ENCODE measurements around the gene PDPN. TPM values are rescaled to one million over a fixed set of nuclear protein-coding genes. Genes with fewer than 3 reads are reported as not detected.

PDPN gene
- total RNA-seq, 1 donor from 2014 or later, result not detected

- Mint-ChIP-seq H3K4me1 (ENCODE audit: unreplicated experiment) (no peaks in the 10 kb centered on the region), H3K36me3 (ENCODE audit: unreplicated experiment) (no peaks in the 10 kb centered on the region), H3K9me3 (ENCODE audit: unreplicated experiment) (peaks cover 13% of the 10 kb centered on the region), H3K27ac (ENCODE audit: unreplicated experiment) (no peak overlapping the region), H3K27me3 (ENCODE audit: unreplicated experiment) (no peaks in the 10 kb centered on the region), H3K4me3 (ENCODE audit: unreplicated experiment) (no peak overlapping the region)
- no peak for TF ChIP-seq CTCF (IDR thresholded peaks at IDR 0.05)
- DNase-seq (ENCODE audit: extremely low spot score, unreplicated experiment), result no peak
Measured at GRCh38 chr1:13540866-13541265, 42.8 kb upstream of the PDPN start.

GRCh38 chr1:13541435-13542215, 42.0 kb upstream of the PDPN start:
- Mint-ChIP-seq H3K27me3 (ENCODE audit: unreplicated experiment) (no peaks in the 10 kb centered on the region), H3K4me3 (ENCODE audit: unreplicated experiment) (no peak overlapping the region), H3K4me1 (ENCODE audit: unreplicated experiment) (no peaks in the 10 kb centered on the region), H3K27ac (ENCODE audit: unreplicated experiment) (no peak overlapping the region), H3K9me3 (ENCODE audit: unreplicated experiment) (peaks cover 12% of the 10 kb centered on the region), H3K36me3 (ENCODE audit: unreplicated experiment) (no peaks in the 10 kb centered on the region)
- no peak for TF ChIP-seq CTCF (IDR thresholded peaks at IDR 0.05)
- DNase-seq (ENCODE audit: extremely low spot score, unreplicated experiment), result no peak

- no peak for DNase-seq (ENCODE audit: extremely low spot score, unreplicated experiment)
- Mint-ChIP-seq H3K36me3 (ENCODE audit: unreplicated experiment) (no peaks in the 10 kb centered on the region), H3K27me3 (ENCODE audit: unreplicated experiment) (no peaks in the 10 kb centered on the region), H3K4me3 (ENCODE audit: unreplicated experiment) (no peak overlapping the region), H3K27ac (ENCODE audit: unreplicated experiment) (no peak overlapping the region), H3K9me3 (ENCODE audit: unreplicated experiment) (peaks cover 18% of the 10 kb centered on the region), H3K4me1 (ENCODE audit: unreplicated experiment) (no peaks in the 10 kb centered on the region)
- TF ChIP-seq CTCF (IDR thresholded peaks at IDR 0.05), result no peak
Measured at GRCh38 chr1:13543451-13544220, 40.0 kb upstream of the PDPN start.

GRCh38 chr1:13544221-13544556, 39.4 kb upstream of the PDPN start:
- no peak overlapping the region for H3K4me3 Mint-ChIP-seq (ENCODE audit: unreplicated experiment)
- H3K27ac Mint-ChIP-seq (ENCODE audit: unreplicated experiment), result no peak overlapping the region
- H3K4me1 Mint-ChIP-seq (ENCODE audit: unreplicated experiment), result no peaks in the 10 kb centered on the region
- H3K27me3 Mint-ChIP-seq (ENCODE audit: unreplicated experiment), result no peaks in the 10 kb centered on the region
- H3K9me3 Mint-ChIP-seq (ENCODE audit: unreplicated experiment), result peaks cover 23% of the 10 kb centered on the region
- no peak for TF ChIP-seq CTCF (IDR thresholded peaks at IDR 0.05)
- no peak for DNase-seq (ENCODE audit: extremely low spot score, unreplicated experiment)
- no peaks in the 10 kb centered on the region for H3K36me3 Mint-ChIP-seq (ENCODE audit: unreplicated experiment)

- no peaks in the 10 kb centered on the region for H3K27me3 Mint-ChIP-seq (ENCODE audit: unreplicated experiment)
- H3K27ac Mint-ChIP-seq (ENCODE audit: unreplicated experiment), result no peak overlapping the region
- H3K4me1 Mint-ChIP-seq (ENCODE audit: unreplicated experiment), result no peaks in the 10 kb centered on the region
- DNase-seq (ENCODE audit: extremely low spot score, unreplicated experiment), result no peak
- no peaks in the 10 kb centered on the region for H3K36me3 Mint-ChIP-seq (ENCODE audit: unreplicated experiment)
- H3K4me3 Mint-ChIP-seq (ENCODE audit: unreplicated experiment), result no peak overlapping the region
- no peak for TF ChIP-seq CTCF (IDR thresholded peaks at IDR 0.05)
- peaks cover 27% of the 10 kb centered on the region for H3K9me3 Mint-ChIP-seq (ENCODE audit: unreplicated experiment)
Measured at GRCh38 chr1:13546791-13547190, 36.8 kb upstream of the PDPN start.

All from osteocyte (in vitro differentiated cells).